Right lobe of liver (tissue), 4 donors: ENCODE results near the gene ARHGDIB.

Experiments
- POLR2A ChIP-seq: fragments of 450-650 bp; IDR thresholded peaks from one replicate; pipeline ENCODE4 v1.6.1; 2017; ENCODE audit warnings: antibody characterized with exemption, mild to moderate bottlenecking
- TF ChIP-seq, protein P1 (sequence below), 4 donors: fragments of 200-600 bp in 3 of 4; fragments of 450-650 bp in 1 of 4; IDR thresholded peaks; one replicate each; pipeline versions ENCODE4 v1.5.1 to v1.8.0; 2016 to 2022; ENCODE audit warnings: antibody characterized with exemption in 4 of 4, mild to moderate bottlenecking in 2 of 4
- donor health status: DM: no; HTN: no; CAD: no.
- donor health status: DM: no; HTN: no; CAD: no.
- donor health status: DM: no; HTN: yes; CAD: no.

DNA sequence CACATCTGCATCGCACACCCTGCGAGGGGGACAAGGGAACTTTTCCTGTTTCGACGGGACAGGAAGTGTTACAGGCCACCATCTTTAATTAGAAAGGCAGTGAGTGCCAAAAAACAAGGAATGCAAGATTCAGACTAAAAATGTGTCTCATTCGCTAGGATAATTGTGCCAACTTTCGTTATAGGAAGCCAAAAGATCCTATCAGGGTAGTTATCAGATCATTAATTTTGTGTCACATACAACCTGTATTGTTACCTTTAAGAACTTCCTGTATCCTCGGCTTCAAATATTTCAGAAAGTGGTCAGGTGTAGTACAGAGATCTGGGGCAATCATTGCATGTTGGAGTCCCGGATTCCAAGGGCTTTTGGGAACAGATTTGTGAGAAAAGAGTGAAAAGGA is 56.5 kb downstream of the ARHGDIB start:
- TF ChIP-seq, protein P1, sequence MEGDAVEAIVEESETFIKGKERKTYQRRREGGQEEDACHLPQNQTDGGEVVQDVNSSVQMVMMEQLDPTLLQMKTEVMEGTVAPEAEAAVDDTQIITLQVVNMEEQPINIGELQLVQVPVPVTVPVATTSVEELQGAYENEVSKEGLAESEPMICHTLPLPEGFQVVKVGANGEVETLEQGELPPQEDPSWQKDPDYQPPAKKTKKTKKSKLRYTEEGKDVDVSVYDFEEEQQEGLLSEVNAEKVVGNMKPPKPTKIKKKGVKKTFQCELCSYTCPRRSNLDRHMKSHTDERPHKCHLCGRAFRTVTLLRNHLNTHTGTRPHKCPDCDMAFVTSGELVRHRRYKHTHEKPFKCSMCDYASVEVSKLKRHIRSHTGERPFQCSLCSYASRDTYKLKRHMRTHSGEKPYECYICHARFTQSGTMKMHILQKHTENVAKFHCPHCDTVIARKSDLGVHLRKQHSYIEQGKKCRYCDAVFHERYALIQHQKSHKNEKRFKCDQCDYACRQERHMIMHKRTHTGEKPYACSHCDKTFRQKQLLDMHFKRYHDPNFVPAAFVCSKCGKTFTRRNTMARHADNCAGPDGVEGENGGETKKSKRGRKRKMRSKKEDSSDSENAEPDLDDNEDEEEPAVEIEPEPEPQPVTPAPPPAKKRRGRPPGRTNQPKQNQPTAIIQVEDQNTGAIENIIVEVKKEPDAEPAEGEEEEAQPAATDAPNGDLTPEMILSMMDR (IDR thresholded peaks at IDR 0.05): no peak
- TF ChIP-seq POLR2A: no peak
